ENCODE measurements around the gene HAL. TPM values are rescaled to one million over a fixed set of nuclear protein-coding genes. Genes with fewer than 3 reads are reported as not detected.

The HAL gene
- total RNA-seq, 1 experiment from 2014 or later: 1.8 TPM

DNA sequence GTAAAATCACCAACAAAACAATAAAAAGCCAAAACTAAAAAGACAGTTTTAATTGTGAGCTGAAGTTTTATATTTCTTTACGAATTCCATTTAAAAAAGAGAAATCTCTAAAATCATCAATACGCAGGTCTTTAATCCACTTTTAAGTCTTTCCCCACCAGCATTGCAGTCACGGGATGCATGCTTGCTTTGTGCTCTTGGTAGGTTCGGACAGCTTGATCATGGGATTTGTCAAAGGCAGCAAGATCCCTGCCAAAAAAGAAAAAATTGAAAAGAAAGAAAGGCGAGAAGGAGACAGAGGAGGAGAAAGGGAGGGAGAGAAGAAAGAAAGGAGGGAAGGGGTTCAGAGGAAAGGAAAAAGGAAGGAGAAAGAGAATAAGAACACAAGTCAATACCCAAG lies 4.7 kb upstream of the HAL start:
- ChIA-PET CTCF (no interaction called here), POLR2A (no interaction called here), RAD21 (ENCODE audit: low non-redundant PET in 1 of 2, low total read pairs in 2 of 2, uncharacterized antibody in 2 of 2, unreplicated experiment in 2 of 2) (interaction anchor here in 1 of 2 experiments (0.6 kb wide), 1 partner anchor 28 kb away, joined by 3 read pairs; no protein-coding TSS in a partner anchor)
- Histone ChIP-seq H4K20me1 (ENCODE audit: insufficient read depth) (no peaks in the 10 kb centered on the region), H3K36me3 (ENCODE audit: control insufficient read depth in 1 of 2, insufficient read depth in 2 of 2, low read length in 2 of 2) (peaks cover 8 to 24% of the 10 kb centered on the region in 2 experiments; a peak in 2 of 4 replicates), H2AFZ (ENCODE audit: low read depth, low read length, poor library complexity, severe bottlenecking) (no peak overlapping the region), H3K9me2 (ENCODE audit: insufficient read depth) (no peaks in the 10 kb centered on the region), H3K9me3 (ENCODE audit: control insufficient read depth in 1 of 2, insufficient read depth in 1 of 2, low read depth in 1 of 2, low read length in 2 of 2) (no peaks in the 10 kb centered on the region), H3K27me3 (ENCODE audit: insufficient read depth, low read length) (no peaks in the 10 kb centered on the region), H3K9ac (ENCODE audit: low read length) (no peak overlapping the region), H3K4me3 (replicated peaks in 1 of 2; ENCODE audit: low read depth in 1 of 2, low read length in 2 of 2) (no peak overlapping the region), H3K4me2 (ENCODE audit: low read length) (no peak overlapping the region), H3K79me2 (ENCODE audit: insufficient read depth, low read length) (no peaks in the 10 kb centered on the region), H3K27ac (ENCODE audit: low read depth, low read length) (no peak overlapping the region), H3K4me1 (ENCODE audit: control insufficient read depth in 1 of 2, insufficient read depth in 2 of 2, low read length in 2 of 2) (no peaks in the 10 kb centered on the region)
- intact Hi-C loops (cut with micrococcal nuclease): no loop called here
- DNase-seq (ENCODE audit: low read depth, low spot score) (no peak), ATAC-seq (no peak)
- BruUV-seq (replicated peaks): no TSS peak
- TF ChIP-seq ATF3 (IDR thresholded peaks at IDR 0.05) (no peak), ZBTB33 (IDR thresholded peaks at IDR 0.05; ENCODE audit: extremely low read depth, insufficient replicate concordance, low read length) (no peak), EZH2 (IDR thresholded peaks at IDR 0.05) (no peak), EZH2phosphoT487 (IDR thresholded peaks at IDR 0.05; ENCODE audit: borderline replicate concordance) (no peak), CBX3 (IDR thresholded peaks at IDR 0.05; ENCODE audit: low read depth) (no peak), SIN3A (IDR thresholded peaks at IDR 0.05; ENCODE audit: low read depth) (no peak), ELF1 (IDR thresholded peaks at IDR 0.05; ENCODE audit: borderline replicate concordance, low read depth) (no peak), POLR2AphosphoS5 (IDR thresholded peaks at IDR 0.05; ENCODE audit: low read depth, low read length) (no peak), CEBPB (IDR thresholded peaks at IDR 0.05; ENCODE audit: low read depth) (no peak), FOSL1 (IDR thresholded peaks at IDR 0.05; ENCODE audit: low read depth) (no peak), SRF (IDR thresholded peaks at IDR 0.05; ENCODE audit: low read depth) (no peak), YY1 (IDR thresholded peaks at IDR 0.05; ENCODE audit: extremely low read depth, insufficient replicate concordance, low read depth, low read length) (no peak), EGR1 (IDR thresholded peaks at IDR 0.05; ENCODE audit: low read depth) (no peak), ZNF274 (IDR thresholded peaks at IDR 0.05; ENCODE audit: low read depth, low read length) (no peak)
- TF ChIP-seq, protein P1, sequence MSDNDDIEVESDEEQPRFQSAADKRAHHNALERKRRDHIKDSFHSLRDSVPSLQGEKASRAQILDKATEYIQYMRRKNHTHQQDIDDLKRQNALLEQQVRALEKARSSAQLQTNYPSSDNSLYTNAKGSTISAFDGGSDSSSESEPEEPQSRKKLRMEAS (IDR thresholded peaks at IDR 0.05): no peak
- TF ChIP-seq, protein P2, sequence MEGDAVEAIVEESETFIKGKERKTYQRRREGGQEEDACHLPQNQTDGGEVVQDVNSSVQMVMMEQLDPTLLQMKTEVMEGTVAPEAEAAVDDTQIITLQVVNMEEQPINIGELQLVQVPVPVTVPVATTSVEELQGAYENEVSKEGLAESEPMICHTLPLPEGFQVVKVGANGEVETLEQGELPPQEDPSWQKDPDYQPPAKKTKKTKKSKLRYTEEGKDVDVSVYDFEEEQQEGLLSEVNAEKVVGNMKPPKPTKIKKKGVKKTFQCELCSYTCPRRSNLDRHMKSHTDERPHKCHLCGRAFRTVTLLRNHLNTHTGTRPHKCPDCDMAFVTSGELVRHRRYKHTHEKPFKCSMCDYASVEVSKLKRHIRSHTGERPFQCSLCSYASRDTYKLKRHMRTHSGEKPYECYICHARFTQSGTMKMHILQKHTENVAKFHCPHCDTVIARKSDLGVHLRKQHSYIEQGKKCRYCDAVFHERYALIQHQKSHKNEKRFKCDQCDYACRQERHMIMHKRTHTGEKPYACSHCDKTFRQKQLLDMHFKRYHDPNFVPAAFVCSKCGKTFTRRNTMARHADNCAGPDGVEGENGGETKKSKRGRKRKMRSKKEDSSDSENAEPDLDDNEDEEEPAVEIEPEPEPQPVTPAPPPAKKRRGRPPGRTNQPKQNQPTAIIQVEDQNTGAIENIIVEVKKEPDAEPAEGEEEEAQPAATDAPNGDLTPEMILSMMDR (IDR thresholded peaks at IDR 0.05 in 2 of 3, conservative IDR thresholded peaks at IDR 0.05 in 1 of 3; ENCODE audit: borderline replicate concordance in 1 of 3, insufficient read depth in 1 of 3, low read depth in 2 of 3, low read length in 2 of 3): no peak
